GM19468 (cell line): Measurements from ENCODE around the gene KRT33B.
"Not testable (repeated sequence)": the region's sequence is repeated elsewhere in the genome, so short reads cannot be mapped to it uniquely, and the experiment has no call there.

ENCODE experiments used
- ATAC-seq: cut with Tn5 transposase; IDR thresholded peaks from one replicate; pipeline ENCODE4 v1.9.1; 2021; ENCODE audit warnings: mild to moderate bottlenecking, moderate library complexity, moderate number of reproducible peaks; ENCODE audit not compliant: unreplicated experiment; ENCODE audit errors: extremely low read depth

The KRT33B gene

DNA sequence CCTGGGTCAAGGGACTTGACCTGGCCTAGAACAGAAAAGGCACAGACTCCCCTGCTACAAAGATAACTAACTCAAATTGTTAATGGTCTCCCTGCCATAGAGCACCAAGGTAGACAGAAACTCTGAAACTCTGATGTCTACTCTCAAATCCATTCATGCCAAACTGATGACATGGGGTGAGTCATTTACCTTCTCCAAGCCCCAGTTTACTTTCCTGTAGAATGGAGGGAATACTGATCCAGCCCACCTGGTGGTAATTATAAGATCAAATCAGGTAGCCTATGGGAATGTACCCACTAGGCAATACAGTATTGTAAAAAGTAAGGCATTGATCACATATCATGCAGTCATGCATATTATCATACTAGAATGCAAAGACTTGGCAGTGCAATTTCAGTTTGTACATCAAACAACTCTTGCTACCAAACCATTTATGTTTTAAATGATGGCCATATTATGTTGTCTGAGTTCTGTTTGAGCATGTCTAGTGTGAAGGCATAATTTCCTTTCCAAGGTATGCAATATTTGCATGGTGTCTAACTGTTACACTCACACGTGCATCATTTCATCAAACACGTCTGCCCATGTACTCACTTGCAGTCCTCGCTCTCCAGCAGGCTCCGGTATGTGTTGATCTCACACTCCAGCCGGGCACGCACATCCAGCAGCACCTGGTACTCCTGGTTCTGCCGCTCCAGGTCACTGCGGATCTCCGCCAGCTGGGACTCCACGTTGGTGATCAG, 24.8 kb upstream of the KRT33B start:
- no peak for ATAC-seq

DNA sequence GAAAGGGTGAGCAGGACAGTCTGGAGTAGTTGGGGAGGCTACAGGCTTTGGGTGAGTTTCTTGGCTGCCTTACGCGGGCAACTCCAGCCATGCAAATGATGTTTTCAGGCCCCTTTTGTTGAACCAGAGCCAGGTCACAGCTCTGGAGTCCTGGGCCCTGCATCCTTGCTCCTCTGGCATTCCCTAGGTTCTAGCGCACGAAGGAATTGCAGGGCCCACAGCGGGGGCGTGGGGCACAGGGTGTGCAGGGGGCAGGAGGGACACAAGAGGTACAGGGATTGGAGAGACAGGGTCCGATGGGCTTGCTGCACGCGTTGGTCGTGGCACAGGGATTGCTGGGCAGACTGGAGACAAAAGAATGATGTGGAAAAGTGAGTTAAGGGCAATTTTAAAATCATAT, 24.2 kb upstream of the KRT33B start:
- ATAC-seq: no peak

DNA sequence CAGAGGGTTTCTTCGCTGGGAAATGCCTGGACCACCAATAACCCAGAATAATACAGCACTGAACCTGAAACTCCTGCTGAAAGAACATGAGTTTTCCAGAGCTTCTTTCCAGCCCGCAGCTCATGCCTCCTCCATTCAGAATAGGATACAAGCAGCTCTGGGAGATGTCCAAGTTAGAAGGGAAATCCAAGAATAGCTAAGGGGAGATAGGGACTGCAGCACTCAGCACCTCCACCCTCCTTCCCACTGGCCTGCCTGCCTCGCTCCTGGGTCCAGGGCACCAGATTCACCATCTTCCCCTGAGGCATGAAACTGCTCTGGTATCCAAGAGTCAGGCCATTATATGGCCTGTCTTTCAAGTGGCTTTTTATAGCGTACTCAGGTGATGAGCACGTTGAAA, 23.7 kb upstream of the KRT33B start:
- no peak for ATAC-seq

DNA sequence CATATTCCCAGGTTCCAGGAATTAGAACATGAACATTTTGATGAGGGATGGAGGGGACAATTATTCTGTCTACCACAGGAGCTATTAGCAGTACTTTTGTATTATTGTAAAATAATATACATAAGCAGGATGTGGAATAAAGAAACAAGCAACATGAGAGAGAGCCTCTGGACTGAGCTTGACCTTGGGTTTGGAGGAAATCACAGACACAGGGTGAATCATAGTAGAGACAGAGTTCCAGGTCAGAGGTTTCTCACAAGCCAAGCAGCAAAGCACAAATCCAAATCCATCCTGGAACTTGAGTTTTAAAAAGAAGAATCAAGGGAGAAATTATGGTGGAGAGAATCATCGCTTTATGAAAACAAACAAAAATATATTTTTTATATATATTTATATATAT, 22.7 kb upstream of the KRT33B start:
- ATAC-seq: no peak

DNA sequence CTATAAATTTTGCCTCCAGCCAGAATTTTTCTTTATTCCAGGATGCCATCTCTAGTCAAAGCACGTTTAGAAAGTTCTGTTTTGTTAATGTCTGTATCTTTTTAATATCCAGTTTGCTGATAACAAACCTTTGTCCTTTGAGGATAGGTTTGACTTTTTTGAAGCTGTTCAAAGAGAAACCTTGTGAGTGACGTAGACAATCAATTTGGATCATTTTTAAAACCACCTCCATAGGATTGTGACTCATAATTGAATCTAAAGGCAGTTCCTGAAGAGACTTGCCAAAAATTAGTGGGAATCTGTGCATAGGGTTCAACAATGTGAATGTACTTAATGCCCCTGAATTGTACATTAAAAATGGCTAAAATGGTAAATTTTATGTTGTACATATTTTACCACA, 21.9 kb upstream of the KRT33B start:
- ATAC-seq: no peak

DNA sequence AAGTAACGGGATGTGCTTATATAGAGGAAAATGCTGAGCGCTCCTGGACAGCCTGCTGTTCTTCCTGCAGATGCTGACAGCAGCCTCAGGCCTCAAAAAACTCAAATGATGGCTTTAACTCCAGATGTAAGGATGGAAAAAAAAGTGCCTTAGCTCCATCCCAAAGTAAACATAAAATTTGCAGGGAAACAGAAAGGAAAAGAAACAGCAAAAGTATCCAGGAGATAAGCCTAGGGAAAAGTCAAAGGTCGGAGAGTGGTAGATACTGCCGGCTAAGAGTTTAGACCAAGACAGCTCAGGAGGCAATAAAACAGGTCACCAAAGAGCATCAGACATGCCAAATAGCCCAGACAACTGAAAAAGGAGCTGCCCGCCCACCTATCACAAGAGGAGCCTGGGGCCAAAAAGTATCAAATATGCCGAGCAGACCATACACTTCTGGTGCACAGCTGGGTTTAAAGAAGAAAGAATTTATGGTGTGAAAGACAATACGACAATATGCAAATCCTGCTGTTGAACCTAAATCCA, 20.9 kb upstream of the KRT33B start:
- ATAC-seq: no peak

DNA sequence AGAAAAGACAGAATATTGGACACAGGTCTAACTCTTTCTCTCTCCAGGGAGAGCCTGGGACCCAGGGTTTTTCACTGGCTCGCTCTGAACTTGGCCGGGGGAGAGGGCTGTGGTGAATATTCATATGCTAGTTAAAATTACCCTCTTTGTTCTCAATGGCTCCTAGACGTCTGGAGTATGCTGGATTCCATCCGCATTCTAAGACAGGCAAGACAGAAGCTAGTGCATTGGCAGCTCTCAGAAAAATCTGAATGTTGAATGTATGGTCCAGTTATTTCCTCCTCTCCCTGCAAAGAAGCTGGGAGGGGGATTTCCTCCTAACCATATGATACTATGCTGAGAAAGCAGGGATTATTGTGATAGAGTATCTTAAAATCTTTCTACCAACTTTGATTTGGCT, 18.1 kb upstream of the KRT33B start:
- no peak for ATAC-seq

DNA sequence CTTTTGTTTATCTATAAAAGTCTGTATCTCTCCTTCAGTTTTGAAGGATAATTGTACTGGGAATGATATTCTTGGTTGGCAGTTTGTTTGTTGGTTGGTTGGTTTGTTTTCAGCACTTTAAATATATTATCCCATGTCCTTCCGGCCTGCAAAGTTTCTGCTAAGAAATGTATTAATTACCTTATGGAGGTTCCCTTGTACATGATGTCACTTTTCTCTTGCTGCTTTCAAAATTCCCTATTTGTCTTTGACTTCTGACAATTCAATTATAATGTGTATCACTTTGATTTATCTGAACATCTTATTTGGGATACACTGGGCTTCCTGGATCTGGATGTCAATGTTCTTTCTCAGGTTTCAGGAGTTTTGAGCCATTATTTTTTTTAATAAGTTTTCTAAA, 16.6 kb upstream of the KRT33B start:
- ATAC-seq: no peak

DNA sequence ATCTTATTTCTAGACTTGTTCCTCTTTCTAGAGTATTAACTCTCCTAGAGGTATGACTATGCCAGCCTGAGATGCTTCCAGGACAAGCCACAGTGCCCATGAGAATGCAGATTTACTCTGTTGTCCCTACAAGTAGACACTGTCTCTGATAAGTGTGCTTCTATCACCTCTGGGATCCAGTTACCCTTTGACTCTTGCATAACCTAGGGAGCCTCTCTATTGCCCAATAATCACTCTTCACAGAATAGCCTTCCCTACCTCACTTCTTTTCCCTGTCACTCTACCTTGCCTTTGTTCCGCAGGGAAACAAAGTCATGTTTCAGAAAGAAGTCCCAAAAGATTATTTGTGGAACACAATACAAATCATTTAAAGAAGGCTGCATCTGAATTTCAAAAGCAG, 14.1 kb upstream of the KRT33B start:
- ATAC-seq: no peak

DNA sequence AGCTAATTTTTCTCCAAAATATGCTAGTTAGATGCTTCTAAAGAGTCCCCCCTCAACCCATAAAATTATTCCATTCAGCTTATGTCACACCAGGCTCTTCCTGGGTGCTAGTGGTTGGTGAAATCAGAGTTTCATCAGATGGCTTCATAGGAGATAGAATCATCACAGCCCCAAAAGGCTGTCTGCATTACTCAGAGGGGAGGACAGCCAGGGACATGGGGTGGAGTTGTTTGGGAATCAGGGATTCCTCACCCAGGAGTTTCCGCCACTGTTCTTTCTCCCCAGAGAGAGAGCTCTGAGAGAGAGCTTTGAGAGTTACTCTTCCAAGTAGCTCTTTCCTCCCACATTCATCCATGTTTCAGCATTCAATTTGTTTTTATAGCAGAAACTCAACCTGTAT, 12.8 kb upstream of the KRT33B start:
- ATAC-seq: no peak

DNA sequence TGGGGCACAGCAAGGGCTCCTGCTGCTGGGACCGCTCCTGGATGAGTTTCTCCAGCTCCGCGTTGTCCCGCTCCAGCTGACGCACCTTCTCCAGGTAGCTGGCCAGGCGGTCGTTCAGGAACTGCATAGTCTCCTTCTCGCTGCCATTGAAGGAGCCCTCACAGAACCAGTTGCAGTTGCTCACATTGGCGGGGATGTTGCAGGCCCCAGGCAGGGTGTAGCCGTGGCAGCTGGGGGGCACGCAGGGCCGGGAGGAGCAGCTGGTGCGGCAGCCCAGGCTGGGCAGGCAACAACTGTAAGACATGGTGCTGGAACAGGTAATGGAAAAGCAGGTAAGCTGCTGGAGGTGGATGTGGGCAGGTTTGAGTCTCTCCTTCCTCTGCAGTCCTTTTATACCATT, 12.3 kb upstream of the KRT33B start, which contains the start of gene KRT34:
Gene KRT34, minus strand, starts transcription at position 364 of the 400 bp plus-strand sequence. Its CDS starts 60 bp downstream, at position 304.
- ATAC-seq: not testable (repeated sequence)

DNA sequence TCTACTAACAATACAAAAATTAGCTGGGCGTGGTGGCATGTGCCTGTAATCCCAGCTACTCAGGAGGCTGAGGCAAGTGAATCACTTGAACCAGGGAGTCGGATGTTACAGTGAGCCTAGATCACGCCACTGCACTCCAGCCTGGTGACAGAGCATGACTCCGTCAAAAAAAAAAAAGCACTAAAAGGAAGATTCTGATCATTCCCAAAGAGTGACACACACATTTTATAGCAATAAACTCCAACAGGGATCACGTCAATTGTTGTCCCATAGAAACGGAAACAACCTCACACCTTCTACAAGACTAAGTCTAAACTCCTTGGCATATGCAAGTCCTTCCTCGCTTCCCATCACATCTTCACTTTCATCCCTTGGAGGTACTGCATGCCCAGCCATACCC, 10.5 kb upstream of the KRT33B start:
- not testable (repeated sequence) for ATAC-seq

DNA sequence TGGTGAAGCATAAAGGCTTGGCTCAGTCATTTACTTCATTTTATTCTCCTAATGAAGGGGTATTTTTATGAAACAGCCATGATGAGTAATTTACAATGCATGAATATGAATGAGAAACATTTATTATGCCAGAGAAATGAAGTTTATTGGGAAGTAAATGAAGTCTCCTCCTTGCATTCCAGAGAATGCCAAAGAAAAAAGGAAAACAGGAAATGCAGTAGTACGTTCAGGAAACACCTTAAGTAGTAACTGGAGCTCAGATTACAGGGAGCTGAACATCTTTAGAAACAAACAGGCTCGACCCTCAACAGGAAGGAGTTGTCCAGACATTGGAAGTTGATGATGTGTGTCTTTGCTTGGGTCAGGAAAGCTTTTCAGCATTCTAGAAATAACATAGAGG, 7.9 kb upstream of the KRT33B start:
- ATAC-seq: no peak

DNA sequence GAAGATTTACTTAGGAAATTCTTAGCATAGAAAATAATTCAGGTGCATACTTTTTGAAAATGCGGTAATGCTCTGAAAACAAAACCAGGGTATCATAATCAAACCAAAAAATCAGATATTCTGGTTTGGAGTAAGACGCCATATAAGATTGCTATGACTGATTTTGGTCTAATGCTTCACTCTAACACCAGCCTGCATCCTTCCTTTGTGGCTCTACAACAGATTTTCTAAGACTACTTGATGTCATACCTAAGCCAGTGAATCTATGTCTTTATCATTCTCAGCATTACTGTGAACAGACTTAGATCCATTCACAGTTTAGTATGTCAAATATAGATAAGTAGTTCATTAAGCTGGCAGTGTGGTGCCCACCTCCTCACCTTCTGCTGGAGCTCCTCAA, 590 bp downstream of the KRT33B start:
- no peak for ATAC-seq

DNA sequence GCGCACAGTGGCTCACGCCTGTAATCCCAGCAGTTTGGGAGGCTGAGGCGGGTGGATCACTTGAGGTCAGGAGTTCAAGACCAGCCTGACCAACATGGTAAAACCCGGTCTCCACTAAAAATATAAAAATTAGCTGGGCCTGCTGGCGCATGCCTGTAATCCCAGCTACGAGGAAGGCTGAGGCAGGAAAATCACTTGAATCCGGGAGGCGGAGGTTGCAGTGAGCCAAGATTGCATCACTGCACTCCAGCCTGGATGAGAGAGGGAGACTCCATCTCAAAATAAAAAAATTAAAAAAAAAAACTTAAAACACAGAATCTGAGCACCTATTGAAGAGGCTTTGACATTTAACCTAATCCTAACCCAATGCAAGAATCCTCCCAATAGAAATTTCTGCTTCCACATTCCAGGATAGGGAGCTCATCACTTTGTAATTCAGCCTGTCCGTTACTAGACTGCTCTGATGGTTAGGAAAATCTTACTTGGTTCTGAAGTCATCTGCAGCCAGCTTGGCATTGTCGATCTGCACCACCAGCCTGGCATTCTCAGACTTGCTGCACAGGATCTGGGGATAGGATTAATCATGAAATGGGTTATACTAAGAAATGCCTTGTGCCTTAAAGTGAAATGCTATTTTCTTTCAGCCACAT, 2.1 kb downstream of the KRT33B start:
- ATAC-seq: no peak

DNA sequence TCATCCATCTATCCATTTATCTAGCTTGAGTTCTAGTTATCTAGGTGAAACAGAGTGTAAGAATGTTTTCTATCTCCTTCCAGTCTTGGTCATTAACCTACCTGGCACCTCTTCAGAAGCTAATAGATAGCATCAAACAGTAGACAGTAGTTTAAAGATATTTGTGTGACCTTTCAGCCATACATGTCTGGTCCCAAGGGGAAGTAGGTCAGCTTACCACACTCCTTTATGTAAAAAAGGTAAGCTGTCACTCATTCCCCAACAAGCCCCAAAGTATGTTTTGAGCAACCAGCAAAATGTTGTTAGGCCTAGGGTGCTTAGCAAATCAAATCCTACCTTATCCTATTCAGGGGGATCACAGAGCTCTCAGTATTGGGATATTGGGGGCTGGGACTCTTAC, 3.5 kb downstream of the KRT33B start:
- ATAC-seq: no peak

DNA sequence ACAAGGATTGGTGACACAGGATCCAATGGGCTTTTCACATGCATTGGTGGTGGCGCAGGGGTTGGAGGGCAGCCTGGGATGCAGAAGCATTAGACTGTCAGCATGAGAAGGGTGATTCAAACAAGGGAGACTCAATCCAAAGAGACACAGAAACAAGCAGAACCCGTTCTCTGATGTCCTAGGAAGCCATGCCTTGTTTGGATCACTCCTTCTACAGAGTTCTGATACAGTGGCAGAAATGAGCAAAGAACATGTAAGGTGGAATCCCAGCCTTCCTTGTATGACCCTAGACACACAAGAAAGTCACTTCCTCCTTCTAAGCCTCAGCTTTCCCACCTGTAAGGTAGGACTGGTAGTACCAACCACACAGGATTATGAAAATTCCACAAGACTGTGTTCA, 5.7 kb downstream of the KRT33B start:
- no peak for ATAC-seq

DNA sequence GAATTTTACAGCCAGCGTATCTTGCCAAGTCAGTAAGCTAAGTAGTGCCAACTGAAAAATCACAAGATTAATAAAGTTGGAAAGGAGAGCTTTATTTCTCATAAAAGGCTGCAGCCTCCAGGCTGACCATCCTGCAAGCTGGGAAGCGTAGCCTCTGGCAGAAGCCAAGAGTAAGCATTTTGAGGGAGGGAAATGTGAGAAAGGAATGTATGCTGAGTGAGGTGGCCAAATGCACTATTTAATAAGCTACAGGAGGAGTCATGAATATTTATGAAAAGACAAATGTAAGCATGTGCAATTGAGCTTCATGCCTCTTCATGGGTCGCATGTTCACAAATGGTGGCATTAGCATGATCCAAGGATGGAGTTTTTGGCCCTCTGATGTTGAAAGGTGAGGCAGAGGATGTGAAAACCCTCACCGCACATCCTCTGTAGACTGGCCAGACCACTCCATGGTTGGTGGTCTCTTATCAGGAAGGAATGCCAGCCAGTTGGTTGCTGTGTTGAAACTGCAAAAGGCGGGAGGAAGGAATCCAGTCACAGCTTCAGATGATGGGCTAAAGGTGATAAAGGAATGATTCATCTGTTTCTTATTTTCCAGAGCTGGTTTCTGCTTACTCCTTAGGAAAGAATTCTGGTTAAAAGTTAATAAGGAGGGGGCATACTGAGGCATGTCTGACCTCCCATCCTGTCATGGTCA, 9.2 kb downstream of the KRT33B start:
- no peak for ATAC-seq

DNA sequence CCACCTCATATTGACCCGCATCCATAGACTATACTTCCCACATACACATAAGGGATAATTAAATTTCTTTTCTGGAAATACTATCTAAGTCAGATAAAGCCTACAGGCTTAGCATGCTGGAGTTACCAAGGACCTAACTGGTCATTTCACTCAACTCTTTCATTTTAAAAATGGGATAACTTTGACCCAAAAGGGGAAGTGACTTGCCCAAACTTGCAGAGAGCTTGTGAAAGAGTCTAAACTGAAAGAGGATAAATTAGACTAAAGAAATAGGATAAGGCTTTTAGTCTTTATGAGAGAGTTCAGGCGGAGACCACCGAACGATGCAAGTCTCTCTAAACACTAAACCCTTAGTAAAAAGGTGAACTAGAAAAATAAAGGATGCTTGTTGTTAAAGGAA, 15.1 kb downstream of the KRT33B start:
- no peak for ATAC-seq

DNA sequence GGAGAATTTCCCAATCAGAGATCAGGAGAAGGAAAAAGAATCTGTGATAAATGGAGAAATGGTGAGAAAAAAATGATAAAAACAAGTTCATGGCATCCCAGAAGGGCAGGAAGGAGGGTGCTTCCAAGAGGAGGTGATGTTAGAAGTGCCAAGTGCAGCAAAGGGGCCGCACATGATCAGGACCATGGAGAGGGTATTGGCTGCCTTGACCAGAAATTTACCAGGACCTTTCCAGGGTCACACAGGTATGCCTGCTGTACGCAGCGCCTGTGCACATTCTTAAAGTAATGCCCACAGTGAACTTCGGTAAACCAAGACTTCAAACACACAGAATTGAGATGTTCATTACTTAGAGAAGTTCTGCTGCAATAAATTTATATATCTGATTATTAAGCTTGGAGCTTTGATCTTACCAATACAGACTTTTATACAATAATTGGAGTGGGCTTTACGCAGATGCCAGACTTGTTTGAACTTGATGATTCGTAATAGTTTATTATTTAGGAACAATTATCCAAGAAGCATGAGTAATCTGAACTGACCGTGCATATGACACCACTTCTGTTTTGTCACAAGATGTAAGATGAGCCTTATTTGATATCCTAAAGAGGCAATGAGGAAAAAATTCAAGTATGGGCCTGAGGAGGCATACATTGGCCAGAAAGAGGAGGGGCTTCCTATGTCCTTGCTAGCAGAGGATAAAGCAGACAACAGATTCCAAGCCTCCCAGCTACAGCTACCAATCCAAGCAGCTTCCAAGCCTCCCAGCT, 16.8 kb downstream of the KRT33B start:
- ATAC-seq: no peak
